HCT116 (cell line): ENCODE data around the gene ZFPL1. TPM values are rescaled to one million over a fixed set of nuclear protein-coding genes. Genes with fewer than 3 reads are reported as not detected.

ENCODE experiments used
- ATAC-seq: fragments of 200-7000 bp; cut with Tn5 transposase; 2 replicates; pipeline ENCODE4 v1.9.1; 2020; ENCODE audit warnings: mild to moderate bottlenecking, moderate library complexity
- BruUV-seq: library from RNA; stranded (reverse); fragments of 400-500 nt; replicated peaks from 2 replicates; lab custom pipeline; 2021; lab: Mats Ljungman, UMichigan
- CTCF ChIA-PET: fragments of 300-600 bp; sonication (Branson Sonifier 250); formaldehyde crosslinking; loops from one replicate; lab custom pipeline; 2021; ENCODE audit warnings: antibody characterized with exemption; lab: Charles Lee
- POLR2A ChIA-PET: fragments of 300-600, 350-600 bp; sonication (Branson Sonifier 250); formaldehyde crosslinking; loops from one replicate; lab custom pipeline; 2021; ENCODE audit warnings: antibody characterized with exemption; lab: Charles Lee
- RAD21 ChIA-PET, 2 experiments: fragments of 300-600 bp; sonication (Branson Sonifier 250); formaldehyde crosslinking; loops; one replicate each; lab custom pipeline; 2023; ENCODE audit warnings: low total read pairs in 2 of 2; ENCODE audit not compliant: uncharacterized antibody in 2 of 2, unreplicated experiment in 2 of 2, low non-redundant PET in 1 of 2; lab: Charles Lee
- DNase-seq: peaks from one replicate; pipeline ENCODE4 v3.0.0-alpha.2; 2010; ENCODE audit warnings: low read depth, low spot score
- H2AFZ ChIP-seq: fragments of 200-600 bp; shearing (Covaris generic), sonication (generic); 2 replicates; pipeline ENCODE4 v1.6.1; 2017; ENCODE audit warnings: low read depth, mixed run types, mixed read lengths, antibody characterized with exemption, low read length; ENCODE audit not compliant: poor library complexity, severe bottlenecking
- H3K27ac ChIP-seq: 2 replicates; pipeline ENCODE4 v1.5.1; 2012; ENCODE audit warnings: low read depth, low read length
- H3K27me3 ChIP-seq: fragments of 200-600 bp; sonication (generic); 2 replicates; pipeline ENCODE4 v1.6.1; 2016; ENCODE audit warnings: mixed run types, low read length, mixed read lengths; ENCODE audit not compliant: insufficient read depth
- H3K36me3 ChIP-seq, 2 experiments: fragments of 200-500 bp in 1 of 2; fragments of 200-600 bp in 1 of 2; sonication (Bioruptor generic) in 1 of 2; sonication (generic) in 1 of 2; 2 replicates each; pipeline versions ENCODE4 v1.5.1 to v1.6.1; 2014 to 2016; ENCODE audit warnings: low read length in 2 of 2, inconsistent platforms in 1 of 2, mixed read lengths in 1 of 2, mixed run types in 1 of 2; ENCODE audit not compliant: insufficient read depth in 2 of 2, control insufficient read depth in 1 of 2
- H3K4me1 ChIP-seq, 2 experiments: fragments of 200-600 bp in 1 of 2; sonication (generic) in 1 of 2; 2 replicates each; pipeline versions ENCODE4 v1.5.1 to v1.6.1; 2012 to 2017; ENCODE audit warnings: low read length in 2 of 2, inconsistent platforms in 1 of 2, mild to moderate bottlenecking in 1 of 2, mixed read lengths in 1 of 2, mixed run types in 1 of 2, moderate library complexity in 1 of 2; ENCODE audit not compliant: insufficient read depth in 2 of 2, control insufficient read depth in 1 of 2
- H3K4me2 ChIP-seq: fragments of 200-600 bp; sonication (generic); 2 replicates; pipeline ENCODE4 v1.6.1; 2017; ENCODE audit warnings: mixed run types, low read length, mixed read lengths
- H3K4me3 ChIP-seq, 2 experiments: fragments of 200-600 bp in 1 of 2; sonication (generic) in 1 of 2; replicated peaks in 1 of 2; 2 replicates each; pipeline ENCODE4 v1.5.1; 2011 to 2016; ENCODE audit warnings: low read length in 2 of 2, control low read depth in 1 of 2, low read depth in 1 of 2, mild to moderate bottlenecking in 1 of 2, mixed read lengths in 1 of 2, mixed run types in 1 of 2
- H3K79me2 ChIP-seq: fragments of 200-600 bp; sonication (generic); 2 replicates; pipeline ENCODE4 v1.6.1; 2017; ENCODE audit warnings: mild to moderate bottlenecking, mixed run types, low read length, moderate library complexity, mixed read lengths; ENCODE audit not compliant: insufficient read depth
- H3K9ac ChIP-seq: fragments of 200-600 bp; sonication (generic); 2 replicates; pipeline ENCODE4 v1.6.1; 2016; ENCODE audit warnings: low read length, mixed read lengths
- H3K9me2 ChIP-seq: fragments of 200-600 bp; sonication (generic), shearing (Covaris generic); 2 replicates; pipeline ENCODE4 v1.6.1; 2017; ENCODE audit warnings: mixed run types, mild to moderate bottlenecking, moderate library complexity; ENCODE audit not compliant: insufficient read depth
- H3K9me3 ChIP-seq, 2 experiments: fragments of 200-500 bp in 1 of 2; fragments of 200-600 bp in 1 of 2; sonication (Bioruptor generic) in 1 of 2; sonication (generic) in 1 of 2; 2 replicates each; pipeline ENCODE4 v1.6.1; 2014 to 2017; ENCODE audit warnings: low read length in 2 of 2, mixed read lengths in 2 of 2, inconsistent platforms in 1 of 2, low read depth in 1 of 2, mild to moderate bottlenecking in 1 of 2, mixed run types in 1 of 2, moderate library complexity in 1 of 2; ENCODE audit not compliant: control insufficient read depth in 1 of 2, insufficient read depth in 1 of 2
- H4K20me1 ChIP-seq: fragments of 200-600 bp; sonication (generic), shearing (Covaris generic); 2 replicates; pipeline ENCODE4 v1.6.1; 2017; ENCODE audit warnings: mixed run types, mild to moderate bottlenecking, moderate library complexity; ENCODE audit not compliant: insufficient read depth
- CEBPB ChIP-seq: IDR thresholded peaks from 2 replicates; pipeline ENCODE4 v1.6.1; 2012; ENCODE audit warnings: low read depth
- EGR1 ChIP-seq: IDR thresholded peaks from 2 replicates; pipeline ENCODE4 v1.6.1; 2012; ENCODE audit warnings: low read depth
- EZH2 ChIP-seq: fragments of 200-600 bp; sonication (generic); IDR thresholded peaks from 2 replicates; pipeline ENCODE4 v1.6.1; 2017; ENCODE audit warnings: antibody characterized with exemption, mixed run types
- POLR2AphosphoS5 ChIP-seq: IDR thresholded peaks from 2 replicates; pipeline ENCODE4 v1.6.1; 2011; ENCODE audit warnings: mild to moderate bottlenecking, low read depth, low read length, moderate library complexity
- RAD21 ChIP-seq: IDR thresholded peaks from 2 replicates; pipeline ENCODE4 v1.6.1; 2012; ENCODE audit warnings: low read depth, mild to moderate bottlenecking
- SP1 ChIP-seq: IDR thresholded peaks from 2 replicates; pipeline ENCODE4 v1.6.1; 2012; ENCODE audit warnings: low read depth
- SRF ChIP-seq: IDR thresholded peaks from 2 replicates; pipeline ENCODE4 v1.6.1; 2012; ENCODE audit warnings: low read depth
- ZFX ChIP-seq: fragments of 450-650 bp; IDR thresholded peaks from 2 replicates; pipeline ENCODE4 v1.6.1; 2017
- ZNF274 ChIP-seq: fragments of 200-500 bp; sonication (Bioruptor generic); IDR thresholded peaks from 2 replicates; pipeline ENCODE4 v1.6.1; 2014; ENCODE audit warnings: mild to moderate bottlenecking, low read depth, low read length, inconsistent platforms
- intact Hi-C: fragments of 100-400 bp; cut with micrococcal nuclease; formaldehyde crosslinking; loops from 2 replicates; pipeline ENCODE4 v1.10.0; 2022
- total RNA-seq: library from RNA; stranded (reverse); gene quantifications from one replicate; pipeline ENCODE4 v1.2.1, GENCODE V29; 2021; ENCODE audit not compliant: unreplicated experiment
- TF ChIP-seq, protein P1 (sequence below), 3 experiments: fragments of 200-600 bp in 1 of 3; sonication (generic) in 1 of 3; IDR thresholded peaks in 2 of 3; conservative IDR thresholded peaks in 1 of 3; 2 replicates each; pipeline ENCODE4 v1.5.1; 2012 to 2017; ENCODE audit warnings: low read depth in 2 of 3, low read length in 2 of 3, antibody characterized with exemption in 1 of 3, borderline replicate concordance in 1 of 3, control low read depth in 1 of 3, mild to moderate bottlenecking in 1 of 3, mixed read lengths in 1 of 3, mixed run types in 1 of 3, moderate library complexity in 1 of 3; ENCODE audit not compliant: insufficient read depth in 1 of 3
- TF ChIP-seq, protein P2 (sequence below): IDR thresholded peaks from 2 replicates; pipeline ENCODE4 v1.6.1; 2012
- TF ChIP-seq, protein P3 (sequence below): IDR thresholded peaks from 2 replicates; pipeline ENCODE4 v1.6.1; 2011; ENCODE audit warnings: mild to moderate bottlenecking, low read length, moderate library complexity; ENCODE audit not compliant: insufficient replicate concordance; ENCODE audit errors: extremely low read depth

ZFPL1 gene
- total RNA-seq, 1 experiment from 2014 or later, result 35.3 TPM

DNA sequence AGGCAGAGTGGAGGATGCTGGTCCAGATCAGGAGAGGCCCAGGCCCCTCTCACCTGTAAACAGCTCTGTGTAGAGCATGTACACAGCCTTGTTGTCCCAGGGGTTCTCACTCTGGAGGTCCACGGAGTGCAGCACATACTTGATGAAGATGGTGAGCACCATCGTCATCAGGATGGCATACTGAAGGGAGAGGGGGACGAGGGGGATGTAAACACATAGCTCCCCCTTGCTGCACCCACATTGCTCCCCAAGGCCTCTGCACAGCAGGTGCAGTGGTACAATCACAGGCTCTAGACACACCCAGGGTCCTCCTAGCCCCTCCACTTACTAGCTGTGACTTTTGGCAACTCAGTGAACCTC, 47.4 kb downstream of the ZFPL1 start:
- BruUV-seq, result no TSS peak
- Histone ChIP-seq H3K27me3 (no peaks in the 10 kb centered on the region), H2AFZ (no peak overlapping the region), H3K79me2 (peaks cover 31% of the 10 kb centered on the region), H3K9me3 (no peaks in the 10 kb centered on the region), H3K9me2 (no peaks in the 10 kb centered on the region), H3K27ac (no peak overlapping the region), H3K9ac (no peak overlapping the region), H4K20me1 (no peaks in the 10 kb centered on the region), H3K36me3 (peaks cover 22 to 49% of the 10 kb centered on the region in 2 experiments; a peak in 3 of 4 replicates), H3K4me2 (no peak overlapping the region)
- ChIA-PET CTCF (no interaction called here), POLR2A (interaction anchor here (2.1 kb wide), 1 partner anchor 9 kb away, joined by 12 read pairs; the partner anchor contains the start of genes FAU and MRPL49)
- intact Hi-C loops, result no loop called here
- no peak for DNase-seq
- ATAC-seq, result no peak
- TF ChIP-seq CEBPB, result no peak
- TF ChIP-seq SP1, result no peak
- no peak for TF ChIP-seq POLR2AphosphoS5
- TF ChIP-seq, protein P1, sequence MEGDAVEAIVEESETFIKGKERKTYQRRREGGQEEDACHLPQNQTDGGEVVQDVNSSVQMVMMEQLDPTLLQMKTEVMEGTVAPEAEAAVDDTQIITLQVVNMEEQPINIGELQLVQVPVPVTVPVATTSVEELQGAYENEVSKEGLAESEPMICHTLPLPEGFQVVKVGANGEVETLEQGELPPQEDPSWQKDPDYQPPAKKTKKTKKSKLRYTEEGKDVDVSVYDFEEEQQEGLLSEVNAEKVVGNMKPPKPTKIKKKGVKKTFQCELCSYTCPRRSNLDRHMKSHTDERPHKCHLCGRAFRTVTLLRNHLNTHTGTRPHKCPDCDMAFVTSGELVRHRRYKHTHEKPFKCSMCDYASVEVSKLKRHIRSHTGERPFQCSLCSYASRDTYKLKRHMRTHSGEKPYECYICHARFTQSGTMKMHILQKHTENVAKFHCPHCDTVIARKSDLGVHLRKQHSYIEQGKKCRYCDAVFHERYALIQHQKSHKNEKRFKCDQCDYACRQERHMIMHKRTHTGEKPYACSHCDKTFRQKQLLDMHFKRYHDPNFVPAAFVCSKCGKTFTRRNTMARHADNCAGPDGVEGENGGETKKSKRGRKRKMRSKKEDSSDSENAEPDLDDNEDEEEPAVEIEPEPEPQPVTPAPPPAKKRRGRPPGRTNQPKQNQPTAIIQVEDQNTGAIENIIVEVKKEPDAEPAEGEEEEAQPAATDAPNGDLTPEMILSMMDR (IDR thresholded peaks at IDR 0.05 in 2 of 3, conservative IDR thresholded peaks at IDR 0.05 in 1 of 3; ENCODE audit: borderline replicate concordance in 1 of 3, insufficient read depth in 1 of 3, low read depth in 2 of 3, low read length in 2 of 3), result no peak
- TF ChIP-seq, protein P2, sequence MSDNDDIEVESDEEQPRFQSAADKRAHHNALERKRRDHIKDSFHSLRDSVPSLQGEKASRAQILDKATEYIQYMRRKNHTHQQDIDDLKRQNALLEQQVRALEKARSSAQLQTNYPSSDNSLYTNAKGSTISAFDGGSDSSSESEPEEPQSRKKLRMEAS, result no peak
- no peak for TF ChIP-seq ZNF274
- TF ChIP-seq EZH2, result no peak
- no peak for TF ChIP-seq RAD21
- TF ChIP-seq EGR1, result no peak
- no peak for TF ChIP-seq ZFX
- TF ChIP-seq, protein P3, sequence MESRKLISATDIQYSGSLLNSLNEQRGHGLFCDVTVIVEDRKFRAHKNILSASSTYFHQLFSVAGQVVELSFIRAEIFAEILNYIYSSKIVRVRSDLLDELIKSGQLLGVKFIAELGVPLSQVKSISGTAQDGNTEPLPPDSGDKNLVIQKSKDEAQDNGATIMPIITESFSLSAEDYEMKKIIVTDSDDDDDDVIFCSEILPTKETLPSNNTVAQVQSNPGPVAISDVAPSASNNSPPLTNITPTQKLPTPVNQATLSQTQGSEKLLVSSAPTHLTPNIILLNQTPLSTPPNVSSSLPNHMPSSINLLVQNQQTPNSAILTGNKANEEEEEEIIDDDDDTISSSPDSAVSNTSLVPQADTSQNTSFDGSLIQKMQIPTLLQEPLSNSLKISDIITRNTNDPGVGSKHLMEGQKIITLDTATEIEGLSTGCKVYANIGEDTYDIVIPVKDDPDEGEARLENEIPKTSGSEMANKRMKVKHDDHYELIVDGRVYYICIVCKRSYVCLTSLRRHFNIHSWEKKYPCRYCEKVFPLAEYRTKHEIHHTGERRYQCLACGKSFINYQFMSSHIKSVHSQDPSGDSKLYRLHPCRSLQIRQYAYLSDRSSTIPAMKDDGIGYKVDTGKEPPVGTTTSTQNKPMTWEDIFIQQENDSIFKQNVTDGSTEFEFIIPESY, result no peak
- TF ChIP-seq SRF, result no peak
- TF ChIP-seq, all 23 proteins: peak for 0
- H3K4me3 ChIP-seq, result no peak overlapping the region
- H3K4me1 ChIP-seq, result peaks cover 9 to 25% of the 10 kb centered on the region in 2 experiments; a peak in 3 of 4 replicates
- RAD21 ChIA-PET, result no interaction called here
